ENCODE measurements around the gene VIPR2. TPM values are rescaled to one million over a fixed set of nuclear protein-coding genes. Genes with fewer than 3 reads are reported as not detected.

The VIPR2 gene
- total and polyA plus RNA-seq, 7 experiments from 2014 or later: 0.27 to 1.3 (median 0.98) TPM; not detected in 4

GRCh38 chr7:159113056-159113455, 31.6 kb downstream of the VIPR2 start:
- Mint-ChIP-seq H3K4me1 (peaks cover 0 to 9% (median 3%) of the 10 kb centered on the region in 7 donors), H3K9me3 (peaks cover 0 to 3% (median 0%) of the 10 kb centered on the region in 11 donors), H3K4me3 (peak overlapping the region in 3 of 10 donors; percentile 33 to 82 (median 36)), H3K36me3 (peaks cover 0 to 2% (median 0%) of the 10 kb centered on the region in 5 donors), H3K27me3 (peaks cover 13 to 39% (median 27%) of the 10 kb centered on the region in 5 donors), H3K27ac (no peak overlapping the region)
- H3K36me3 ChIP-seq (ENCODE audit: control insufficient read depth in 2 of 3, insufficient read depth in 3 of 3, low read length in 3 of 3): no peaks in the 10 kb centered on the region
- H3K4me1 ChIP-seq (ENCODE audit: control insufficient read depth in 2 of 2, insufficient read depth in 2 of 2, low read length in 2 of 2): no peaks in the 10 kb centered on the region
- H3K9me3 ChIP-seq (ENCODE audit: control insufficient read depth in 2 of 3, low read length in 3 of 3): no peaks in the 10 kb centered on the region
- no peak overlapping the region for H3K4me3 ChIP-seq (ENCODE audit: low read length)
- no peaks in the 10 kb centered on the region for H3K27me3 ChIP-seq (ENCODE audit: control insufficient read depth in 2 of 2, insufficient read depth in 2 of 2, low read length in 2 of 2)
- ChIA-PET POLR2A (no interaction called here), CTCF (no interaction called here)
- DNase-seq (no peak), ATAC-seq (no peak)
- H3K27ac ChIP-seq (ENCODE audit: low read depth, low read length): no peak overlapping the region
- intact Hi-C loops (cut with micrococcal nuclease): no loop called here

- Mint-ChIP-seq H3K4me3 (peak overlapping the region; percentile 15 to 82 (median 66)), H3K9me3 (peaks cover 0 to 3% (median 0%) of the 10 kb centered on the region in 11 donors), H3K4me1 (peaks cover 0 to 9% (median 0%) of the 10 kb centered on the region in 7 donors), H3K27me3 (peaks cover 13 to 35% (median 27%) of the 10 kb centered on the region in 5 donors), H3K27ac (peak overlapping the region in 4 of 9 donors; percentile 19 to 84 (median 60)), H3K36me3 (peaks cover 0 to 2% (median 0%) of the 10 kb centered on the region in 5 donors)
- ATAC-seq (no peak), DNase-seq (peak in 3 of 9 donors; percentile 21 to 44 (median 28))
- intact Hi-C loops (cut with micrococcal nuclease): no loop called here
- H3K9me3 ChIP-seq (ENCODE audit: control insufficient read depth in 2 of 3, low read length in 3 of 3): no peaks in the 10 kb centered on the region
- H3K36me3 ChIP-seq (ENCODE audit: control insufficient read depth in 2 of 3, insufficient read depth in 3 of 3, low read length in 3 of 3): no peaks in the 10 kb centered on the region
- CTCF ChIA-PET: no interaction called here
- no peaks in the 10 kb centered on the region for H3K27me3 ChIP-seq (ENCODE audit: control insufficient read depth in 2 of 2, insufficient read depth in 2 of 2, low read length in 2 of 2)
- no peak overlapping the region for H3K27ac ChIP-seq (ENCODE audit: low read depth, low read length)
- H3K4me3 ChIP-seq (ENCODE audit: low read length): no peak overlapping the region
- POLR2A ChIA-PET: no interaction called here
- no peaks in the 10 kb centered on the region for H3K4me1 ChIP-seq (ENCODE audit: control insufficient read depth in 2 of 2, insufficient read depth in 2 of 2, low read length in 2 of 2)
Measured at GRCh38 chr7:159112136-159113011, 32.3 kb downstream of the VIPR2 start.

- H3K9me3 Mint-ChIP-seq: peaks cover 0 to 3% (median 0%) of the 10 kb centered on the region in 11 donors
- Histone ChIP-seq H3K9me3 (ENCODE audit: control insufficient read depth in 2 of 3, low read length in 3 of 3) (no peaks in the 10 kb centered on the region), H3K27ac (ENCODE audit: low read depth, low read length) (no peak overlapping the region), H3K4me1 (ENCODE audit: control insufficient read depth in 2 of 2, insufficient read depth in 2 of 2, low read length in 2 of 2) (no peaks in the 10 kb centered on the region), H3K36me3 (ENCODE audit: control insufficient read depth in 2 of 3, insufficient read depth in 3 of 3, low read length in 3 of 3) (no peaks in the 10 kb centered on the region), H3K4me3 (ENCODE audit: low read length) (no peak overlapping the region), H3K27me3 (ENCODE audit: control insufficient read depth in 2 of 2, insufficient read depth in 2 of 2, low read length in 2 of 2) (no peaks in the 10 kb centered on the region)
- peaks cover 0 to 2% (median 0%) of the 10 kb centered on the region in 5 donors for H3K36me3 Mint-ChIP-seq
- H3K27ac Mint-ChIP-seq: no peak overlapping the region
- H3K4me1 Mint-ChIP-seq: peaks cover 0 to 8% (median 4%) of the 10 kb centered on the region in 7 donors
- ChIA-PET POLR2A (no interaction called here), CTCF (no interaction called here)
- no peak overlapping the region for H3K4me3 Mint-ChIP-seq
- DNase-seq (no peak), ATAC-seq (no peak)
- intact Hi-C loops (cut with micrococcal nuclease): no loop called here
- peaks cover 13 to 27% (median 23%) of the 10 kb centered on the region in 5 donors for H3K27me3 Mint-ChIP-seq
Measured at GRCh38 chr7:159109653-159110035, 35.0 kb downstream of the VIPR2 start.

GRCh38 chr7:159108941-159109652, 35.6 kb downstream of the VIPR2 start:
- Mint-ChIP-seq H3K36me3 (peaks cover 0 to 2% (median 0%) of the 10 kb centered on the region in 5 donors), H3K27me3 (peaks cover 13 to 22% (median 19%) of the 10 kb centered on the region in 5 donors), H3K4me1 (peaks cover 0 to 8% (median 4%) of the 10 kb centered on the region in 7 donors), H3K27ac (no peak overlapping the region), H3K9me3 (peaks cover 0 to 3% (median 0%) of the 10 kb centered on the region in 11 donors), H3K4me3 (no peak overlapping the region)
- Histone ChIP-seq H3K9me3 (ENCODE audit: control insufficient read depth in 2 of 3, low read length in 3 of 3) (no peaks in the 10 kb centered on the region), H3K27me3 (ENCODE audit: control insufficient read depth in 2 of 2, insufficient read depth in 2 of 2, low read length in 2 of 2) (no peaks in the 10 kb centered on the region), H3K36me3 (ENCODE audit: control insufficient read depth in 2 of 3, insufficient read depth in 3 of 3, low read length in 3 of 3) (no peaks in the 10 kb centered on the region), H3K27ac (ENCODE audit: low read depth, low read length) (no peak overlapping the region), H3K4me1 (ENCODE audit: control insufficient read depth in 2 of 2, insufficient read depth in 2 of 2, low read length in 2 of 2) (no peaks in the 10 kb centered on the region), H3K4me3 (ENCODE audit: low read length) (no peak overlapping the region)
- ChIA-PET POLR2A (no interaction called here), CTCF (no interaction called here)
- ATAC-seq (no peak), DNase-seq (no peak)
- intact Hi-C loops (cut with micrococcal nuclease): no loop called here

- peaks cover 0 to 2% (median 0%) of the 10 kb centered on the region in 5 donors for H3K36me3 Mint-ChIP-seq
- peaks cover 0 to 3% (median 0%) of the 10 kb centered on the region in 11 donors for H3K9me3 Mint-ChIP-seq
- intact Hi-C loops (cut with micrococcal nuclease): no loop called here
- no peaks in the 10 kb centered on the region for H3K36me3 ChIP-seq (ENCODE audit: control insufficient read depth in 2 of 3, insufficient read depth in 3 of 3, low read length in 3 of 3)
- peaks cover 9 to 16% (median 12%) of the 10 kb centered on the region in 5 donors for H3K27me3 Mint-ChIP-seq
- DNase-seq: no peak
- ChIA-PET CTCF (no interaction called here), POLR2A (no interaction called here)
- H3K4me1 ChIP-seq (ENCODE audit: control insufficient read depth in 2 of 2, insufficient read depth in 2 of 2, low read length in 2 of 2): no peaks in the 10 kb centered on the region
- no peak overlapping the region for H3K4me3 Mint-ChIP-seq
- H3K9me3 ChIP-seq (ENCODE audit: control insufficient read depth in 2 of 3, low read length in 3 of 3): no peaks in the 10 kb centered on the region
- peaks cover 0 to 8% (median 4%) of the 10 kb centered on the region in 7 donors for H3K4me1 Mint-ChIP-seq
- no peak overlapping the region for H3K27ac Mint-ChIP-seq
- no peak overlapping the region for H3K27ac ChIP-seq (ENCODE audit: low read depth, low read length)
- H3K4me3 ChIP-seq (ENCODE audit: low read length): no peak overlapping the region
- H3K27me3 ChIP-seq (ENCODE audit: control insufficient read depth in 2 of 2, insufficient read depth in 2 of 2, low read length in 2 of 2): no peaks in the 10 kb centered on the region
- no peak for ATAC-seq
Measured at GRCh38 chr7:159108491-159108890, 36.2 kb downstream of the VIPR2 start.

GRCh38 chr7:159107161-159107892, 37.3 kb downstream of the VIPR2 start:
- Histone ChIP-seq H3K4me1 (ENCODE audit: control insufficient read depth in 2 of 2, insufficient read depth in 2 of 2, low read length in 2 of 2) (no peaks in the 10 kb centered on the region), H3K27ac (ENCODE audit: low read depth, low read length) (no peak overlapping the region), H3K9me3 (ENCODE audit: control insufficient read depth in 2 of 3, low read length in 3 of 3) (no peaks in the 10 kb centered on the region), H3K4me3 (ENCODE audit: low read length) (no peak overlapping the region), H3K27me3 (ENCODE audit: control insufficient read depth in 2 of 2, insufficient read depth in 2 of 2, low read length in 2 of 2) (no peaks in the 10 kb centered on the region), H3K36me3 (ENCODE audit: control insufficient read depth in 2 of 3, insufficient read depth in 3 of 3, low read length in 3 of 3) (no peaks in the 10 kb centered on the region)
- no peak overlapping the region for H3K27ac Mint-ChIP-seq
- intact Hi-C loops (cut with micrococcal nuclease): no loop called here
- H3K27me3 Mint-ChIP-seq: peaks cover 4 to 13% (median 8%) of the 10 kb centered on the region in 5 donors
- ATAC-seq (no peak), DNase-seq (no peak)
- ChIA-PET POLR2A (no interaction called here), CTCF (no interaction called here)
- H3K36me3 Mint-ChIP-seq: peaks cover 0 to 3% (median 0%) of the 10 kb centered on the region in 5 donors
- H3K4me1 Mint-ChIP-seq: peaks cover 0 to 7% (median 4%) of the 10 kb centered on the region in 7 donors
- no peak overlapping the region for H3K4me3 Mint-ChIP-seq
- H3K9me3 Mint-ChIP-seq: peaks cover 0 to 3% (median 0%) of the 10 kb centered on the region in 11 donors
